AG04449 (cell line): ENCODE data around the gene TENM3.

ENCODE experiments used
- CTCF ChIA-PET: fragments of 350-600 bp; formaldehyde crosslinking; extraction: SDS; loops from one replicate; lab custom pipeline; 2021; ENCODE audit warnings: antibody characterized with exemption; lab: Yijun Ruan, JAX
- POLR2A ChIA-PET: fragments of 400-600, 350-600 bp; formaldehyde crosslinking; extraction: SDS; loops from one replicate; lab custom pipeline; 2020; ENCODE audit warnings: antibody characterized with exemption, inconsistent platforms; lab: Yijun Ruan, JAX
- DNase-seq: peaks from one replicate; pipeline ENCODE4 v3.0.0-alpha.2; 2010; ENCODE audit warnings: low read depth, low spot score
- H3K4me3 ChIP-seq: 2 replicates; pipeline ENCODE4 v1.5.1; 2011; ENCODE audit warnings: low read depth, mild to moderate bottlenecking, control low read depth, low read length
- TF ChIP-seq, protein P1 (sequence below): IDR thresholded peaks from one replicate; pipeline ENCODE4 v1.5.1; 2011; ENCODE audit warnings: mild to moderate bottlenecking, moderate library complexity, low read length, control low read depth, inconsistent platforms; ENCODE audit not compliant: insufficient read depth; ENCODE audit errors: missing control alignments

Gene TENM3

DNA sequence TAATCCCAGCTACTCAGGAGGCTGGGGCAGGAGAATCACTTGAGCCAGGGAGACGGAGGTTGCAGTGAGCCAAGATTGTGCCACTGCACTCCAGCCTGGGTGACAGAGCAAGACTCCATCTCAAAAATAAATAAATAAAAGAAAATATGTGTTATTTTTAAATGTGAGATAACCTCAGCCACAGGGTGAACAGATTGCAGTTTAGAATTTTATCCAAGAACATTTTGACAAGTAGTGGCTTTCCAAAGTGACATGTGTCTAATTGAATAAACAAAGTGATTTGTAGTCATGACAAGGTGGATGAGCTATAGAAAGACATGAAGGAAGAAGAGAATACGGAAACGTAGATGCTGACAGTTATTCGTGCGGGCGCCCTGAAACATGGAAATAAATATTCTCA lies 497.9 kb downstream of the TENM3 start:
- TF ChIP-seq, protein P1, sequence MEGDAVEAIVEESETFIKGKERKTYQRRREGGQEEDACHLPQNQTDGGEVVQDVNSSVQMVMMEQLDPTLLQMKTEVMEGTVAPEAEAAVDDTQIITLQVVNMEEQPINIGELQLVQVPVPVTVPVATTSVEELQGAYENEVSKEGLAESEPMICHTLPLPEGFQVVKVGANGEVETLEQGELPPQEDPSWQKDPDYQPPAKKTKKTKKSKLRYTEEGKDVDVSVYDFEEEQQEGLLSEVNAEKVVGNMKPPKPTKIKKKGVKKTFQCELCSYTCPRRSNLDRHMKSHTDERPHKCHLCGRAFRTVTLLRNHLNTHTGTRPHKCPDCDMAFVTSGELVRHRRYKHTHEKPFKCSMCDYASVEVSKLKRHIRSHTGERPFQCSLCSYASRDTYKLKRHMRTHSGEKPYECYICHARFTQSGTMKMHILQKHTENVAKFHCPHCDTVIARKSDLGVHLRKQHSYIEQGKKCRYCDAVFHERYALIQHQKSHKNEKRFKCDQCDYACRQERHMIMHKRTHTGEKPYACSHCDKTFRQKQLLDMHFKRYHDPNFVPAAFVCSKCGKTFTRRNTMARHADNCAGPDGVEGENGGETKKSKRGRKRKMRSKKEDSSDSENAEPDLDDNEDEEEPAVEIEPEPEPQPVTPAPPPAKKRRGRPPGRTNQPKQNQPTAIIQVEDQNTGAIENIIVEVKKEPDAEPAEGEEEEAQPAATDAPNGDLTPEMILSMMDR, result no peak
- POLR2A ChIA-PET, result interaction anchor here (1.4 kb wide), 1 partner anchor 11 kb away, joined by 3 read pairs; no protein-coding TSS in a partner anchor
- no peak overlapping the region for H3K4me3 ChIP-seq
- CTCF ChIA-PET, result no interaction called here
- no peak for DNase-seq

DNA sequence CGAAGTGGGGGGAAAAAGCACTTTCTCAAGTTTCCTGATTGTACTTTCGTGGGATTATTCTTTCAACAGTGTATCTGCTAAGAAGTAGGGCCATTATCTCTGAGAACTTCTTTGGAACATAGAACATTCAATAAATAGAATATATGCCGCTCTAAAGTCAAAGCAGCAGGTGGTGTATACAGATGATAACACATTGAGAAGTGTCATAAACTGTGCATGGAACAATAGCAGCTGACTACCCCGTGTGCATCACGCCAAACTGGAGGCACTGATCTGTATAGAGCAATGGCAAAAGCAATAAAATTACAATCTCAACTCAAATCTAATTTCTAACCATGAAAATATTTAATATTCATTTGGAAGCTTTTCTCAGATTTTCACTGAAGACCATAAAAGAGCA lies 498.7 kb downstream of the TENM3 start:
- ChIA-PET CTCF (no interaction called here), POLR2A (no interaction called here)
- no peak for DNase-seq
- TF ChIP-seq, protein P1, result no peak
- no peak overlapping the region for H3K4me3 ChIP-seq

DNA sequence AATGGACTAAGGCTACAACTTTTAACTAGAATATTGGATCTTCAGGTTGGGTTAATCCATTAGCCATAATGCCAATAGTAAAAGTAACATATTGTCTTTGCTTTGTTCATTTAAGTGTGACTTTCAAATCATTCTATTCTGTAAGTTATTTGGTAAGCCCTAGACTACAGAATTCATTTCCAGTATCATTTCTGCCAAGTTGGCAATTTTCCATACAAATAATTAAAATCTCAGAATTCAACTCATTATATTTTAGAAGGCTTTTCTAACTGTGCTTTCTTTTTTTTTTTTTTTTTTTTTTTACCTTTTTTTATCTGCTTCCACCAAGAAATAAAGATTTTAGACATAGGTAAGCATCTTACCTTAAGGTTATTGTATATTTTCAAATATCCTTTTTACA lies 500.6 kb downstream of the TENM3 start:
- TF ChIP-seq, protein P1, result no peak
- ChIA-PET POLR2A (no interaction called here), CTCF (no interaction called here)
- no peak for DNase-seq
- H3K4me3 ChIP-seq, result no peak overlapping the region

DNA sequence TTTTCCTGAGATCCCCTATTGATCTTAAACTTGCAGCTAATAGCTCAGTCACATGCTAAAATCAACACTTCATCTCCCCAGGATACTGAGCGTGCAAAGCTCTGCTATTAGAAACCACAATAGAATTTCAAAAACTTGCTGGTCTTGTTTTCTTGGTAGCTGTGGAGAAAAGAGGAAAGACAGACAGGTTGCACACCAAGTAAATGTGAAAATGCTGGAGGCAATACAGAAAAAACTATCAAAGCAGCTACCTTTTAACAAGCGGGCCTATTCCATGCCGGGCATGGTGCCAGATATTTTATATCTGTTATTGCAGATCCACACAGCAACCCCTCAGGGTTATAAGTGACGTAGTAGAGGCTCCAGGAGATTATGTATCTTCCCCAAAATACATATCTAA lies 502.0 kb downstream of the TENM3 start:
- CTCF ChIA-PET, result no interaction called here
- POLR2A ChIA-PET, result no interaction called here
- TF ChIP-seq, protein P1, result no peak
- no peak for DNase-seq
- no peak overlapping the region for H3K4me3 ChIP-seq

DNA sequence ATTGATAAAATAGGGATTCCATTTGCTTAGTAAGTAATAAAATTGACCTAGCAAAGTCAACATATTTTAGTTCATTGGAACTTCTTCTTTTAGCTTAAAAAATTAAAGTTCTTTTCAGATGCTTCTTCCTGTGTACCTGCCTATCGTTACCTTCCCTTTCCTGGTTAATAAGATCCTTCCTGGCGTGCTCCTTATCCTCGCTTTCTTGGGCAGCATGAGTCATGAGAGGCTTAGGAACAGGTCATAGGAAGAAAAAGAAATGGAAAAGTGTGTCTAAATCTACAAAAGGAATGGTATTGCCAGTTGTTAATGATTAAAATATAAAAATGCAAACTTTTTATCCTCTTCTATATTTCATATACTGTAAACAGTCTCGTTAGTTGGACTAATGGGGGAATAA lies 503.7 kb downstream of the TENM3 start:
- POLR2A ChIA-PET, result no interaction called here
- CTCF ChIA-PET, result no interaction called here
- no peak for DNase-seq
- TF ChIP-seq, protein P1, result no peak
- no peak overlapping the region for H3K4me3 ChIP-seq

DNA sequence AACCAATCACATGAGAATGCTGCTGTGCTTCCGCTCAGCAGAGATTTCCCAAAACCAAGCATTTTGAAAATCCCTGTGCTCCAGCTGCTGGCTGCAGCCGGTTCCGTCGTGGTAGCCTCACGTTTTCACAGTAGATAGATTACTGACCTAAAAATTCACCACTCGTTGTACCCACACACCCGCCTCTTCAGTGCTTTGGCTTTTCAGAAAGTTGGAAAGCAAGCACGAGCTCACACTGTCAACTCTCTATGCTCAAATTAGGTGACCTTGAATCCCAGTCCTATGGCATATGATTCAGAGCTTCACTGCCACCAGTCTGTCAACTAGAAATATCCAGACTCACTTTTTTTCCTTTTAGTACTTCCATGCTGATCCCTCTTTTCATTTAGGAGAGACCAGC lies 505.1 kb downstream of the TENM3 start:
- no peak for DNase-seq
- CTCF ChIA-PET, result interaction anchor here (0.7 to 0.8 kb wide), 2 partner anchors 11 to 15 kb away, joined by 3 read pairs; no protein-coding TSS in a partner anchor
- TF ChIP-seq, protein P1, result no peak
- no peak overlapping the region for H3K4me3 ChIP-seq
- POLR2A ChIA-PET, result no interaction called here
